ENCODE measurements around the gene AMPH.

GRCh38 chr7:38465956-38466355 lies 165.2 kb downstream of the AMPH start:
- TF ChIP-seq EZH2phosphoT487 (IDR thresholded peaks at IDR 0.05; ENCODE audit: borderline replicate concordance, low read length), result no peak
- no peak for TF ChIP-seq CTCF (conservative IDR thresholded peaks at IDR 0.05; ENCODE audit: low read depth, low read length)
- TF ChIP-seq EZH2 (IDR thresholded peaks at IDR 0.05; ENCODE audit: low read length, unreplicated experiment), result no peak
